ENCODE data around the gene ZBTB4. TPM values are rescaled to one million over a fixed set of nuclear protein-coding genes. Genes with fewer than 3 reads are reported as not detected.
A peak's percentile ranks its signal among the peaks of the same experiment; 100 is the strongest.

The ZBTB4 gene
- total RNA-seq, 1 experiment from 2014 or later, result 14.7 TPM

DNA sequence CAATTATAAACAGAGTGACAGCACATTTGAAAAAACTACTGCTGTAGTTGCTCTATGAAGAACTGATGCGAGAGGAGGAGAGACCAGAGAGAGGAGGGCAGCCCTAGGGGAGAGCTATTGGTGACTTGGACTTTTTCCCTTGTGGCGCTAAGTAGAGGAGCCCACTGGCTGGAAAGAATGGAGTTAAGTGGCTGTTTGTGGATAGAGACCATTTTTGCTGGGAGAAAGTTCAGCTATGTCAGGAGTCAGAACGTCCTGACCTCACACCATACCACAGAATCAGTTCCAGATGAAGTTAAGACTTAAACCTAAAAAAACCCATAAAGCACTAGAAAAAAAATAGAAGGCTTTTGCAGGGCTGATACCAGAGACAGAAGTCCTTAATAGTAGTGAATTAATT is 6.8 kb upstream of the ZBTB4 start:
- H3K9ac ChIP-seq (ENCODE audit: low read length), result peak overlapping the region; percentile 97
- BruUV-seq (replicated peaks), result no TSS peak

DNA sequence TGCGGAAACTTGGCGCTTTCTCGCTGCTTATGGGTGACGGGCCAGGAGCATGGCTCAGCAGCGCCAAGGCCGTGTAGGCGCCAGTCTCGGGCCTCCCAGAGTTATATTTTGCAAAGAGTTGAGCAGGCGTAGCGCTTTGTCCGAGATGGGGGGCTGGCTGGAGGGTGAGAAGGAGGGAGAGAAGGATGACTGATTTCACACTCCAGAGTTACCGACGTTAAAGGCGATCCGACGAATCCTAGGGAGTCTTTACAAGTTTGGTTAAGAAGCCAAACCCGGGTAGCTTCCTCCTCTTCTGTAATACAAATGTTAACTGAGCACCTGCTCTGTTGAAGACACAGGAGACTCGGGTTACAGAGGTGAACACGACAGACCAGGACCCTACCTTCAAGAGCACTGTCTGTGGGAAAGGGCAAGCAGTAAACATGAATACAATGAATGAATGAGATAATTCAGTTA is 5.5 kb upstream of the ZBTB4 start:
- peak overlapping the region; percentile 99 for H3K4me2 ChIP-seq (ENCODE audit: low read length)
- H3K9me3 ChIP-seq (ENCODE audit: low read length), result no peaks in the 10 kb centered on the region
- peaks cover 21% of the 10 kb centered on the region for H3K4me1 ChIP-seq (ENCODE audit: insufficient read depth, low read length)
- peak overlapping the region; percentile 94 for H3K27ac ChIP-seq (ENCODE audit: low read length)
- H3K79me2 ChIP-seq (ENCODE audit: low read length), result peaks cover 61% of the 10 kb centered on the region
- no peaks in the 10 kb centered on the region for H3F3A ChIP-seq (ENCODE audit: low read length, unreplicated experiment)
- CTCF ChIA-PET, result no interaction called here
- H3K9me2 ChIP-seq (replicated peaks; ENCODE audit: low read length), result no peaks in the 10 kb centered on the region
- no peak overlapping the region for H2AFZ ChIP-seq (ENCODE audit: low read length)
- no peak for TF ChIP-seq EZH2phosphoT487 (IDR thresholded peaks at IDR 0.05; ENCODE audit: borderline replicate concordance, low read length)
- TF ChIP-seq, protein P1, sequence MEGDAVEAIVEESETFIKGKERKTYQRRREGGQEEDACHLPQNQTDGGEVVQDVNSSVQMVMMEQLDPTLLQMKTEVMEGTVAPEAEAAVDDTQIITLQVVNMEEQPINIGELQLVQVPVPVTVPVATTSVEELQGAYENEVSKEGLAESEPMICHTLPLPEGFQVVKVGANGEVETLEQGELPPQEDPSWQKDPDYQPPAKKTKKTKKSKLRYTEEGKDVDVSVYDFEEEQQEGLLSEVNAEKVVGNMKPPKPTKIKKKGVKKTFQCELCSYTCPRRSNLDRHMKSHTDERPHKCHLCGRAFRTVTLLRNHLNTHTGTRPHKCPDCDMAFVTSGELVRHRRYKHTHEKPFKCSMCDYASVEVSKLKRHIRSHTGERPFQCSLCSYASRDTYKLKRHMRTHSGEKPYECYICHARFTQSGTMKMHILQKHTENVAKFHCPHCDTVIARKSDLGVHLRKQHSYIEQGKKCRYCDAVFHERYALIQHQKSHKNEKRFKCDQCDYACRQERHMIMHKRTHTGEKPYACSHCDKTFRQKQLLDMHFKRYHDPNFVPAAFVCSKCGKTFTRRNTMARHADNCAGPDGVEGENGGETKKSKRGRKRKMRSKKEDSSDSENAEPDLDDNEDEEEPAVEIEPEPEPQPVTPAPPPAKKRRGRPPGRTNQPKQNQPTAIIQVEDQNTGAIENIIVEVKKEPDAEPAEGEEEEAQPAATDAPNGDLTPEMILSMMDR (conservative IDR thresholded peaks at IDR 0.05; ENCODE audit: low read depth, low read length), result 0 out of 2 replicates have a peak, but pooled peaks have one; percentile 13
- DNase-seq (no peak), ATAC-seq (no peak; the same call in 1 of the 2 replicates)
- peak overlapping the region; percentile 97 for H3K9ac ChIP-seq (ENCODE audit: low read length)
- 0 out of 2 replicates have a peak, but pooled peaks cover 2% of the 10 kb centered on the region for H3K36me3 ChIP-seq (ENCODE audit: low read depth, low read length)
- peaks cover 36% of the 10 kb centered on the region for H4K20me1 ChIP-seq (ENCODE audit: low read length)
- no peaks in the 10 kb centered on the region for H3K27me3 ChIP-seq (ENCODE audit: low read length)
- TSS peak; percentile 41 for BruUV-seq (replicated peaks)
- intact Hi-C loops (cut with micrococcal nuclease), result loop anchor here (1.0 to 5.0 kb wide), 2 partner anchors 50 to 223 kb away; partner anchors contain the start of genes CLDN7 and TMEM102
- peak overlapping the region; percentile 76 for H3K4me3 ChIP-seq (ENCODE audit: low read length)
- POLR2A ChIA-PET (ENCODE audit: unreplicated experiment), result interaction anchor here (0.6 kb wide), 1 partner anchor 204 kb away, joined by 4 read pairs; no protein-coding TSS in a partner anchor

More for the DNA sequence above, 6.8 kb upstream of the ZBTB4 start:
- DNase-seq (no peak), ATAC-seq (no peak)
- Histone ChIP-seq H3K4me1 (ENCODE audit: insufficient read depth, low read length) (peaks cover 17% of the 10 kb centered on the region), H3K4me2 (ENCODE audit: low read length) (peak overlapping the region; percentile 99), H3K27ac (ENCODE audit: low read length) (no peak overlapping the region), H3F3A (ENCODE audit: low read length, unreplicated experiment) (no peaks in the 10 kb centered on the region), H4K20me1 (ENCODE audit: low read length) (peaks cover 45% of the 10 kb centered on the region), H2AFZ (ENCODE audit: low read length) (no peak overlapping the region), H3K36me3 (ENCODE audit: low read depth, low read length) (0 out of 2 replicates have a peak, but pooled peaks cover 2% of the 10 kb centered on the region), H3K4me3 (ENCODE audit: low read length) (peak overlapping the region; percentile 76), H3K9me3 (ENCODE audit: low read length) (no peaks in the 10 kb centered on the region), H3K9me2 (replicated peaks; ENCODE audit: low read length) (no peaks in the 10 kb centered on the region), H3K27me3 (ENCODE audit: low read length) (no peaks in the 10 kb centered on the region), H3K79me2 (ENCODE audit: low read length) (peaks cover 70% of the 10 kb centered on the region)
- no peak for TF ChIP-seq EZH2phosphoT487 (IDR thresholded peaks at IDR 0.05; ENCODE audit: borderline replicate concordance, low read length)
- no peak for TF ChIP-seq EZH2 (IDR thresholded peaks at IDR 0.05; ENCODE audit: low read length, unreplicated experiment)
- TF ChIP-seq, protein P1 (conservative IDR thresholded peaks at IDR 0.05; ENCODE audit: low read depth, low read length), result no peak
- ChIA-PET CTCF (no interaction called here), POLR2A (ENCODE audit: unreplicated experiment) (interaction anchor here (0.6 kb wide), 1 partner anchor 52 kb away, joined by 3 read pairs; no protein-coding TSS in a partner anchor)
- intact Hi-C loops (cut with micrococcal nuclease), result no loop called here

Measured in PC-3 (cell line).